ENCODE data around the gene KLHL26. TPM values are rescaled to one million over a fixed set of nuclear protein-coding genes. Genes with fewer than 3 reads are reported as not detected.

Gene KLHL26
- total and polyA plus RNA-seq, 7 experiments from 2014 or later: 3.7 to 16.3 (median 10.5) TPM

- Histone ChIP-seq H3K9me3 (ENCODE audit: control insufficient read depth in 2 of 3, low read length in 3 of 3) (no peaks in the 10 kb centered on the region), H3K4me3 (ENCODE audit: low read length) (no peak overlapping the region), H3K4me1 (ENCODE audit: control insufficient read depth in 2 of 2, insufficient read depth in 2 of 2, low read length in 2 of 2) (peaks cover 6% of the 10 kb centered on the region in 2 donors), H3K27ac (ENCODE audit: low read depth, low read length) (no peak overlapping the region), H3K27me3 (ENCODE audit: control insufficient read depth in 2 of 2, insufficient read depth in 2 of 2, low read length in 2 of 2) (no peaks in the 10 kb centered on the region), H3K36me3 (ENCODE audit: control insufficient read depth in 2 of 3, insufficient read depth in 3 of 3, low read length in 3 of 3) (peaks cover 0 to 2% (median 0%) of the 10 kb centered on the region in 3 experiments)
- no peaks in the 10 kb centered on the region for H3K9me3 Mint-ChIP-seq
- H3K4me1 Mint-ChIP-seq: peaks cover 2 to 36% (median 29%) of the 10 kb centered on the region in 7 donors
- H3K27ac Mint-ChIP-seq: peak overlapping the region in 1 of 9 donors; percentile 59
- peaks cover 0 to 7% (median 0%) of the 10 kb centered on the region in 5 donors for H3K36me3 Mint-ChIP-seq
- no peak overlapping the region for H3K4me3 Mint-ChIP-seq
- no peak for ATAC-seq
- intact Hi-C loops (cut with micrococcal nuclease): no loop called here
- no peak for DNase-seq
- ChIA-PET POLR2A (interaction anchor here (1.2 kb wide), 1 partner anchor 233 kb away, joined by 3 read pairs; no protein-coding TSS in a partner anchor), CTCF (interaction anchor here (0.6 to 1.0 kb wide), 3 partner anchors 354 to 1197 kb away, joined by 3 to 11 read pairs (median 3); no protein-coding TSS in a partner anchor)
- H3K27me3 Mint-ChIP-seq: no peaks in the 10 kb centered on the region
Measured at GRCh38 chr19:18713550-18714117, 76.8 kb downstream of the KLHL26 start.

GRCh38 chr19:18715416-18715815, 78.6 kb downstream of the KLHL26 start:
- Histone ChIP-seq H3K36me3 (ENCODE audit: control insufficient read depth in 2 of 3, insufficient read depth in 3 of 3, low read length in 3 of 3) (peaks cover 0 to 8% (median 0%) of the 10 kb centered on the region in 3 experiments), H3K27me3 (ENCODE audit: control insufficient read depth in 2 of 2, insufficient read depth in 2 of 2, low read length in 2 of 2) (no peaks in the 10 kb centered on the region), H3K4me3 (ENCODE audit: low read length) (no peak overlapping the region), H3K4me1 (ENCODE audit: control insufficient read depth in 2 of 2, insufficient read depth in 2 of 2, low read length in 2 of 2) (peaks cover 6% of the 10 kb centered on the region in 2 donors), H3K9me3 (ENCODE audit: control insufficient read depth in 2 of 3, low read length in 3 of 3) (no peaks in the 10 kb centered on the region), H3K27ac (ENCODE audit: low read depth, low read length) (no peak overlapping the region)
- peaks cover 2 to 39% (median 30%) of the 10 kb centered on the region in 7 donors for H3K4me1 Mint-ChIP-seq
- ATAC-seq (no peak), DNase-seq (no peak)
- H3K36me3 Mint-ChIP-seq: peaks cover 0 to 9% (median 0%) of the 10 kb centered on the region in 5 donors
- no peaks in the 10 kb centered on the region for H3K9me3 Mint-ChIP-seq
- H3K27me3 Mint-ChIP-seq: no peaks in the 10 kb centered on the region
- CTCF ChIA-PET: no interaction called here
- intact Hi-C loops (cut with micrococcal nuclease): no loop called here
- H3K27ac Mint-ChIP-seq: peak overlapping the region in 3 of 9 donors; percentile 28 to 68 (median 59)
- POLR2A ChIA-PET: interaction anchor here (1.1 kb wide), 1 partner anchor 14 kb away, joined by 3 read pairs; no protein-coding TSS in a partner anchor
- no peak overlapping the region for H3K4me3 Mint-ChIP-seq

- no peaks in the 10 kb centered on the region for H3K27me3 Mint-ChIP-seq
- intact Hi-C loops (cut with micrococcal nuclease): no loop called here
- ATAC-seq (no peak), DNase-seq (no peak)
- peak overlapping the region in 5 of 9 donors; percentile 26 to 83 (median 48) for H3K27ac Mint-ChIP-seq
- no peaks in the 10 kb centered on the region for H3K9me3 Mint-ChIP-seq
- Histone ChIP-seq H3K9me3 (ENCODE audit: control insufficient read depth in 2 of 3, low read length in 3 of 3) (no peaks in the 10 kb centered on the region), H3K36me3 (ENCODE audit: control insufficient read depth in 2 of 3, insufficient read depth in 3 of 3, low read length in 3 of 3) (peaks cover 0 to 9% (median 0%) of the 10 kb centered on the region in 3 experiments), H3K27ac (ENCODE audit: low read depth, low read length) (no peak overlapping the region), H3K27me3 (ENCODE audit: control insufficient read depth in 2 of 2, insufficient read depth in 2 of 2, low read length in 2 of 2) (no peaks in the 10 kb centered on the region), H3K4me1 (ENCODE audit: control insufficient read depth in 2 of 2, insufficient read depth in 2 of 2, low read length in 2 of 2) (peaks cover 6% of the 10 kb centered on the region in 2 donors), H3K4me3 (ENCODE audit: low read length) (no peak overlapping the region)
- CTCF ChIA-PET: no interaction called here
- H3K36me3 Mint-ChIP-seq: peaks cover 0 to 18% (median 0%) of the 10 kb centered on the region in 5 donors
- peaks cover 2 to 43% (median 32%) of the 10 kb centered on the region in 7 donors for H3K4me1 Mint-ChIP-seq
- H3K4me3 Mint-ChIP-seq: no peak overlapping the region
- POLR2A ChIA-PET: no interaction called here
Measured at GRCh38 chr19:18716857-18717256, 80.0 kb downstream of the KLHL26 start.

- H3K27me3 Mint-ChIP-seq: no peaks in the 10 kb centered on the region
- H3K36me3 Mint-ChIP-seq: peaks cover 0 to 26% (median 0%) of the 10 kb centered on the region in 5 donors
- no peaks in the 10 kb centered on the region for H3K9me3 ChIP-seq (ENCODE audit: control insufficient read depth in 2 of 3, low read length in 3 of 3)
- H3K9me3 Mint-ChIP-seq: no peaks in the 10 kb centered on the region
- no peaks in the 10 kb centered on the region for H3K27me3 ChIP-seq (ENCODE audit: control insufficient read depth in 2 of 2, insufficient read depth in 2 of 2, low read length in 2 of 2)
- POLR2A ChIA-PET: no interaction called here
- no peak overlapping the region for H3K4me3 ChIP-seq (ENCODE audit: low read length)
- peak overlapping the region in 3 of 9 donors; percentile 32 to 40 (median 34) for H3K27ac Mint-ChIP-seq
- no peak overlapping the region for H3K27ac ChIP-seq (ENCODE audit: low read depth, low read length)
- peaks cover 0 to 16% (median 0%) of the 10 kb centered on the region in 3 experiments for H3K36me3 ChIP-seq (ENCODE audit: control insufficient read depth in 2 of 3, insufficient read depth in 3 of 3, low read length in 3 of 3)
- peaks cover 2 to 44% (median 32%) of the 10 kb centered on the region in 7 donors for H3K4me1 Mint-ChIP-seq
- peaks cover 6% of the 10 kb centered on the region in 2 donors for H3K4me1 ChIP-seq (ENCODE audit: control insufficient read depth in 2 of 2, insufficient read depth in 2 of 2, low read length in 2 of 2)
- no peak for DNase-seq
- H3K4me3 Mint-ChIP-seq: no peak overlapping the region
- CTCF ChIA-PET: no interaction called here
- intact Hi-C loops (cut with micrococcal nuclease): no loop called here
- no peak for ATAC-seq
Measured at GRCh38 chr19:18717601-18718000, 80.8 kb downstream of the KLHL26 start.

- no peak overlapping the region for H3K27ac ChIP-seq (ENCODE audit: low read depth, low read length)
- ATAC-seq (no peak), DNase-seq (no peak)
- H3K36me3 Mint-ChIP-seq: peaks cover 0 to 28% (median 0%) of the 10 kb centered on the region in 5 donors
- peak overlapping the region in 6 of 9 donors; percentile 17 to 75 (median 37) for H3K27ac Mint-ChIP-seq
- no peaks in the 10 kb centered on the region for H3K9me3 Mint-ChIP-seq
- ChIA-PET POLR2A (interaction anchor here (0.9 kb wide), 1 partner anchor 15 kb away, joined by 3 read pairs; no protein-coding TSS in a partner anchor), CTCF (no interaction called here)
- peaks cover 0 to 20% (median 0%) of the 10 kb centered on the region in 3 experiments for H3K36me3 ChIP-seq (ENCODE audit: control insufficient read depth in 2 of 3, insufficient read depth in 3 of 3, low read length in 3 of 3)
- H3K4me3 Mint-ChIP-seq: no peak overlapping the region
- intact Hi-C loops (cut with micrococcal nuclease): no loop called here
- H3K4me1 ChIP-seq (ENCODE audit: control insufficient read depth in 2 of 2, insufficient read depth in 2 of 2, low read length in 2 of 2): peaks cover 4 to 6% of the 10 kb centered on the region in 2 donors
- no peak overlapping the region for H3K4me3 ChIP-seq (ENCODE audit: low read length)
- H3K4me1 Mint-ChIP-seq: peaks cover 2 to 42% (median 31%) of the 10 kb centered on the region in 7 donors
- no peaks in the 10 kb centered on the region for H3K27me3 Mint-ChIP-seq
- no peaks in the 10 kb centered on the region for H3K27me3 ChIP-seq (ENCODE audit: control insufficient read depth in 2 of 2, insufficient read depth in 2 of 2, low read length in 2 of 2)
- H3K9me3 ChIP-seq (ENCODE audit: control insufficient read depth in 2 of 3, low read length in 3 of 3): no peaks in the 10 kb centered on the region
Measured at GRCh38 chr19:18718015-18718526, 81.2 kb downstream of the KLHL26 start.

- Mint-ChIP-seq H3K27ac (peak overlapping the region in 1 of 9 donors; percentile 40), H3K4me1 (peaks cover 2 to 38% (median 33%) of the 10 kb centered on the region in 7 donors)
- CTCF ChIA-PET: no interaction called here
Measured at GRCh38 chr19:18718846-18719458, 82.1 kb downstream of the KLHL26 start.

More at GRCh38 chr19:18718846-18719458, 82.1 kb downstream of the KLHL26 start:
- Histone ChIP-seq H3K27ac (ENCODE audit: low read depth, low read length) (no peak overlapping the region), H3K27me3 (ENCODE audit: control insufficient read depth in 2 of 2, insufficient read depth in 2 of 2, low read length in 2 of 2) (no peaks in the 10 kb centered on the region), H3K4me3 (ENCODE audit: low read length) (no peak overlapping the region), H3K9me3 (ENCODE audit: control insufficient read depth in 2 of 3, low read length in 3 of 3) (no peaks in the 10 kb centered on the region), H3K4me1 (ENCODE audit: control insufficient read depth in 2 of 2, insufficient read depth in 2 of 2, low read length in 2 of 2) (peaks cover 0 to 6% of the 10 kb centered on the region in 2 donors), H3K36me3 (ENCODE audit: control insufficient read depth in 2 of 3, insufficient read depth in 3 of 3, low read length in 3 of 3) (peaks cover 0 to 20% (median 0%) of the 10 kb centered on the region in 3 experiments)
- Mint-ChIP-seq H3K27me3 (no peaks in the 10 kb centered on the region), H3K36me3 (peaks cover 0 to 28% (median 0%) of the 10 kb centered on the region in 5 donors), H3K4me3 (no peak overlapping the region), H3K9me3 (no peaks in the 10 kb centered on the region)
- POLR2A ChIA-PET: interaction anchor here (0.9 kb wide), 1 partner anchor 14 kb away, joined by 3 read pairs; no protein-coding TSS in a partner anchor
- no peak for DNase-seq
- no peak for ATAC-seq
- intact Hi-C loops (cut with micrococcal nuclease): no loop called here
